ENCODE measurements around the gene MAPRE2.

DNA sequence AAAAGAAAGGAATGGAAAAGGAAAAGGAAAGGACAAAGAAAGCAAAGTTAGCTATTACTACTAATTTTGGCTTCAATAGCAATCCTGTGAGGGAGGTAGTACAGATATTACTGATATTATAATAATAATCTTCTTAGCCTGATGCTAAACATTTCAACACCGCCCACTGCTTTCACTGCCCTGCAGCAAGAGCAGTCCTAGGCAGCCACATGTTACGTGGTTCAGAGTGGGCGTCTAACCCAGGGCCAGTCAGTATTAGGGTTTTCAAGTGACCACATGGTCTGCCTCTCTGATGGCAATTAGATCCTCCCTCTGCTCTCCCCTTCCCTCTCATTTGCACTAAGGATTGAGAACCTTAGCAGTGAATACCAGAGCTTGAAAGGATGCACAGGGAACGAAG lies 116.0 kb downstream of the MAPRE2 start:
- no peak for TF ChIP-seq EZH2 (IDR thresholded peaks at IDR 0.05; ENCODE audit: low read length, unreplicated experiment)
- TF ChIP-seq, protein P1, sequence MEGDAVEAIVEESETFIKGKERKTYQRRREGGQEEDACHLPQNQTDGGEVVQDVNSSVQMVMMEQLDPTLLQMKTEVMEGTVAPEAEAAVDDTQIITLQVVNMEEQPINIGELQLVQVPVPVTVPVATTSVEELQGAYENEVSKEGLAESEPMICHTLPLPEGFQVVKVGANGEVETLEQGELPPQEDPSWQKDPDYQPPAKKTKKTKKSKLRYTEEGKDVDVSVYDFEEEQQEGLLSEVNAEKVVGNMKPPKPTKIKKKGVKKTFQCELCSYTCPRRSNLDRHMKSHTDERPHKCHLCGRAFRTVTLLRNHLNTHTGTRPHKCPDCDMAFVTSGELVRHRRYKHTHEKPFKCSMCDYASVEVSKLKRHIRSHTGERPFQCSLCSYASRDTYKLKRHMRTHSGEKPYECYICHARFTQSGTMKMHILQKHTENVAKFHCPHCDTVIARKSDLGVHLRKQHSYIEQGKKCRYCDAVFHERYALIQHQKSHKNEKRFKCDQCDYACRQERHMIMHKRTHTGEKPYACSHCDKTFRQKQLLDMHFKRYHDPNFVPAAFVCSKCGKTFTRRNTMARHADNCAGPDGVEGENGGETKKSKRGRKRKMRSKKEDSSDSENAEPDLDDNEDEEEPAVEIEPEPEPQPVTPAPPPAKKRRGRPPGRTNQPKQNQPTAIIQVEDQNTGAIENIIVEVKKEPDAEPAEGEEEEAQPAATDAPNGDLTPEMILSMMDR (conservative IDR thresholded peaks at IDR 0.05; ENCODE audit: low read depth, low read length) = no peak
- TF ChIP-seq EZH2phosphoT487 (IDR thresholded peaks at IDR 0.05; ENCODE audit: borderline replicate concordance, low read length) = no peak
